GM12878 (cell line): ENCODE data around the gene BCL10. TPM values are rescaled to one million over a fixed set of nuclear protein-coding genes. Genes with fewer than 3 reads are reported as not detected.
A peak's percentile ranks its signal among the peaks of the same experiment; 100 is the strongest.

ENCODE experiments used
- ATAC-seq: fragments of 200-7000 bp; cut with Tn5 transposase; 3 replicates; pipeline ENCODE4 v1.9.1; 2020; ENCODE audit warnings: mild to moderate bottlenecking, moderate library complexity
- BruUV-seq: library from RNA; stranded (reverse); fragments of 400-500 nt; replicated peaks from 2 replicates; lab custom pipeline; 2021; lab: Mats Ljungman, UMichigan
- CTCF ChIA-PET: fragments of 300-600 bp; sonication (Branson Sonifier 250); formaldehyde crosslinking; extraction: SDS; loops from one replicate; lab custom pipeline; 2021; ENCODE audit warnings: inconsistent platforms; lab: Yijun Ruan, JAX
- POLR2A ChIA-PET: fragments of 350-600 bp; formaldehyde crosslinking; extraction: SDS; loops from one replicate; lab custom pipeline; 2021; ENCODE audit warnings: inconsistent platforms; lab: Charles Lee
- RAD21 ChIA-PET: fragments of 300-600 bp; sonication (Branson Sonifier 250); formaldehyde crosslinking; loops from one replicate; lab custom pipeline; 2023; ENCODE audit warnings: antibody characterized with exemption; ENCODE audit not compliant: unreplicated experiment; lab: Charles Lee
- SMC1A ChIA-PET: fragments of 300-600 bp; sonication (Branson Sonifier 250); formaldehyde crosslinking; loops from one replicate; lab custom pipeline; 2023; ENCODE audit not compliant: unreplicated experiment, uncharacterized antibody; lab: Charles Lee
- DNase-seq: peaks from one replicate; pipeline ENCODE4 v3.0.0-alpha.2; 2011; ENCODE audit warnings: low read depth, low spot score
- FAIRE-seq: peaks from 3 replicates; lab custom pipeline; 2011; peaks lifted over from hg19 to GRCh38; lab: Jason Lieb, UNC
- H2AFZ ChIP-seq: 2 replicates; pipeline ENCODE4 v1.6.0; 2011; ENCODE audit warnings: low read depth, low read length, control low read depth; ENCODE audit not compliant: control insufficient read depth
- H3K27ac ChIP-seq: 2 replicates; pipeline ENCODE4 v1.5.1; 2011; ENCODE audit warnings: control low read depth; ENCODE audit not compliant: control insufficient read depth, insufficient read depth
- H3K27me3 ChIP-seq, 2 experiments: replicated peaks in 1 of 2; 2 replicates each; pipeline versions ENCODE4 v1.6.0 to v1.6.1; 2011; ENCODE audit warnings: low read length in 1 of 2; ENCODE audit not compliant: control insufficient read depth in 2 of 2, insufficient read depth in 2 of 2
- H3K36me3 ChIP-seq, 2 experiments: 2 replicates each; pipeline ENCODE4 v1.5.1; 2011; ENCODE audit warnings: low read length in 1 of 2; ENCODE audit not compliant: control insufficient read depth in 2 of 2, insufficient read depth in 2 of 2
- H3K4me1 ChIP-seq: 2 replicates; pipeline ENCODE4 v1.6.1; 2011; ENCODE audit warnings: mild to moderate bottlenecking, low read length, moderate library complexity, mixed read lengths; ENCODE audit not compliant: control insufficient read depth, insufficient read depth
- H3K4me2 ChIP-seq: 2 replicates; pipeline ENCODE4 v1.6.0; 2011; ENCODE audit warnings: control low read depth; ENCODE audit not compliant: control insufficient read depth, insufficient read depth
- H3K4me3 ChIP-seq: fragments of 200-600 bp; sonication (generic); 2 replicates; pipeline ENCODE4 v1.5.1; 2016
- H3K79me2 ChIP-seq: 2 replicates; pipeline ENCODE4 v1.6.0; 2011; ENCODE audit warnings: low read length; ENCODE audit not compliant: control insufficient read depth, insufficient read depth
- H3K9ac ChIP-seq: 2 replicates; pipeline ENCODE4 v1.8.0; 2011; ENCODE audit warnings: low read length, control low read depth, mixed read lengths; ENCODE audit not compliant: control insufficient read depth, insufficient read depth
- H3K9me3 ChIP-seq: replicated peaks from 3 replicates; pipeline ENCODE4 v1.5.1; 2011; ENCODE audit warnings: mild to moderate bottlenecking, low read length; ENCODE audit not compliant: control insufficient read depth, insufficient read depth
- H4K20me1 ChIP-seq: 2 replicates; pipeline ENCODE4 v1.6.0; 2011; ENCODE audit not compliant: control insufficient read depth, insufficient read depth
- CHD2 ChIP-seq: IDR thresholded peaks from 2 replicates; pipeline ENCODE4 v1.6.1; 2011; ENCODE audit warnings: low read depth, low read length, improper control_type of control experiment, borderline replicate concordance
- ESRRA ChIP-seq: IDR thresholded peaks from 2 replicates; pipeline ENCODE4 v1.6.1; 2012; ENCODE audit warnings: mild to moderate bottlenecking, low read length, improper control_type of control experiment
- FOXM1 ChIP-seq: IDR thresholded peaks from 2 replicates; pipeline ENCODE4 v1.6.1; 2012; ENCODE audit warnings: low read depth, mild to moderate bottlenecking, inconsistent platforms, low read length, moderate library complexity
- MLLT1 ChIP-seq: fragments of 450-650 bp; IDR thresholded peaks from 2 replicates; pipeline ENCODE4 v1.6.1; 2016; ENCODE audit warnings: mild to moderate bottlenecking
- RELB ChIP-seq: fragments of 450-650 bp; IDR thresholded peaks from 2 replicates; pipeline ENCODE4 v1.6.1; 2017; ENCODE audit warnings: low read depth, mild to moderate bottlenecking, moderate library complexity
- SMARCA5 ChIP-seq: fragments of 450-650 bp; IDR thresholded peaks from 2 replicates; pipeline ENCODE4 v1.6.1; 2017; ENCODE audit warnings: mild to moderate bottlenecking
- SMC3 ChIP-seq: IDR thresholded peaks from 2 replicates; pipeline ENCODE4 v1.6.1; 2011; ENCODE audit warnings: low read length, improper control_type of control experiment, borderline replicate concordance
- TARDBP ChIP-seq: IDR thresholded peaks from 2 replicates; pipeline ENCODE4 v1.6.1; 2016; ENCODE audit warnings: borderline replicate concordance
- WGBS: methylation state at CpG from one replicate; pipeline ENCODE4 v1.1.6; 2016; ENCODE audit warnings: low lambda C conversion rate; ENCODE audit not compliant: insufficient replicate concordance, insufficient coverage; ENCODE audit errors: missing lambda C conversion rate; 5-methylcytosine and 5-hydroxymethylcytosine counted together
- in situ Hi-C: fragments of 300-500 bp; cut with MboI; formaldehyde crosslinking; loops from 9 replicates; pipeline ENCODE4 v1.14.3; 2018; ENCODE audit warnings: mixed read lengths
- intact Hi-C: fragments of 100-400 bp; cut with micrococcal nuclease; formaldehyde crosslinking; loops from one replicate; pipeline ENCODE4 v1.14.2; 2022; ENCODE audit not compliant: unreplicated experiment
- polyA plus RNA-seq, 11 experiments: library from polyadenylated mRNA; depleted of rRNA in 4 of 11; unstranded in 6 of 11; stranded (reverse) in 5 of 11; fragments of >200 nt; fragmentation: Nextera tagmentation in 4 of 11; fragmentation: Illumina TruSeq in 1 of 11; extraction: Ambion mirVana in 4 of 11; extraction: Trizol in 1 of 11; gene quantifications; 1 replicate in 1 of 11; 2 replicates in 10 of 11; pipeline versions ENCODE4 v1.2.1 to v1.2.3, GENCODE V29; 2011 to 2016; ENCODE audit warnings: inconsistent platforms in 2 of 11, missing spikeins in 2 of 11, low read depth in 1 of 11
- total RNA-seq, 4 experiments: library from RNA; depleted of rRNA in 3 of 4; stranded (reverse); fragments of >200 nt in 3 of 4; fragmentation: Illumina TruSeq in 1 of 4; extraction: Trizol in 1 of 4; gene quantifications; 2 replicates each; pipeline versions ENCODE4 v1.2.1 to v1.2.3, GENCODE V29; 2013 to 2021

Gene BCL10
- total and polyA plus RNA-seq, 10 of the 15 experiments (the other 5 are each of a cell fraction or from before 2014, with no cell fraction given): 10.6 to 35.2 (median 19.5) TPM

GRCh38 chr1:85308833-85309350 lies 32.5 kb upstream of the BCL10 start:
- in situ Hi-C loops (loop anchor here (10.0 to 25.0 kb wide), 2 partner anchors 386 to 703 kb away; no protein-coding TSS in a partner anchor), intact Hi-C loops (loop anchor here (2.0 to 10.0 kb wide), 4 partner anchors 90 to 710 kb away; no protein-coding TSS in a partner anchor)
- 59% methylated on average over 4 of the region's 4 CpGs for WGBS
- no peak for TF ChIP-seq TARDBP
- no peak for TF ChIP-seq RELB
- TF ChIP-seq SMARCA5: no peak
- no peak for TF ChIP-seq ESRRA
- TF ChIP-seq FOXM1: no peak
- TF ChIP-seq MLLT1: no peak
- no peak for TF ChIP-seq CHD2
- no peak for TF ChIP-seq SMC3
- Histone ChIP-seq H3K9me3 (no peaks in the 10 kb centered on the region), H4K20me1 (no peaks in the 10 kb centered on the region), H3K27ac (no peak overlapping the region), H3K4me2 (peak overlapping the region; percentile 83; the same call in 1 of the 2 replicates), H3K4me1 (peaks cover 5% of the 10 kb centered on the region), H2AFZ (no peak overlapping the region), H3K36me3 (no peaks in the 10 kb centered on the region), H3K27me3 (peaks cover 0 to 4% of the 10 kb centered on the region in 2 experiments; a peak in 2 of 4 replicates), H3K4me3 (no peak overlapping the region), H3K79me2 (no peaks in the 10 kb centered on the region), H3K9ac (no peak overlapping the region)
- no TSS peak for BruUV-seq
- SMC1A ChIA-PET: interaction anchor here (1.0 to 2.5 kb wide), 4 partner anchors 238 to 709 kb away, joined by 3 to 9 read pairs (median 4); no protein-coding TSS in a partner anchor
- POLR2A ChIA-PET: no interaction called here
- RAD21 ChIA-PET: interaction anchor here (0.5 to 2.2 kb wide), 3 partner anchors 458 to 710 kb away, joined by 3 to 6 read pairs (median 5); no protein-coding TSS in a partner anchor
- ATAC-seq (no peak), DNase-seq (no peak), FAIRE-seq (no peak)
- CTCF ChIA-PET: interaction anchor here (0.6 to 2.3 kb wide), 13 partner anchors 11 to 710 kb away, joined by 3 to 12 read pairs (median 3); no protein-coding TSS in a partner anchor
